ENCODE data around the gene PLCB1. TPM values are rescaled to one million over a fixed set of nuclear protein-coding genes. Genes with fewer than 3 reads are reported as not detected.

Gene PLCB1
- total RNA-seq, 1 donor from 2014 or later = 6.3 TPM

- Histone ChIP-seq H3K4me1 (no peaks in the 10 kb centered on the region), H3K27ac (no peak overlapping the region), H3K9me3 (no peaks in the 10 kb centered on the region), H3K4me3 (no peak overlapping the region), H3K27me3 (ENCODE audit: low read depth) (no peaks in the 10 kb centered on the region), H3K36me3 (no peaks in the 10 kb centered on the region)
- intact Hi-C loops (cut with DNase I) = no loop called here
- no peak for TF ChIP-seq CTCF (IDR thresholded peaks at IDR 0.05)
- DNase-seq = no peak
- ATAC-seq = no peak
Measured at GRCh38 chr20:8673116-8673515, 541.0 kb downstream of the PLCB1 start.

GRCh38 chr20:8675896-8676295 is 543.8 kb downstream of the PLCB1 start:
- no peaks in the 10 kb centered on the region for H3K9me3 ChIP-seq
- H3K36me3 ChIP-seq = no peaks in the 10 kb centered on the region
- H3K4me1 ChIP-seq = no peaks in the 10 kb centered on the region
- ATAC-seq = no peak
- DNase-seq = no peak
- TF ChIP-seq CTCF (IDR thresholded peaks at IDR 0.05) = no peak
- H3K4me3 ChIP-seq = no peak overlapping the region
- H3K27ac ChIP-seq = no peak overlapping the region
- intact Hi-C loops (cut with DNase I) = no loop called here
- no peaks in the 10 kb centered on the region for H3K27me3 ChIP-seq (ENCODE audit: low read depth)

GRCh38 chr20:8678098-8678776 is 546.2 kb downstream of the PLCB1 start:
- intact Hi-C loops (cut with DNase I) = no loop called here
- Histone ChIP-seq H3K27me3 (ENCODE audit: low read depth) (no peaks in the 10 kb centered on the region), H3K4me1 (no peaks in the 10 kb centered on the region), H3K36me3 (no peaks in the 10 kb centered on the region), H3K9me3 (no peaks in the 10 kb centered on the region), H3K27ac (no peak overlapping the region), H3K4me3 (no peak overlapping the region)
- ATAC-seq = no peak
- DNase-seq = no peak
- TF ChIP-seq CTCF (IDR thresholded peaks at IDR 0.05) = no peak

- no peak overlapping the region for H3K27ac ChIP-seq
- no peaks in the 10 kb centered on the region for H3K36me3 ChIP-seq
- peaks cover 10% of the 10 kb centered on the region for H3K9me3 ChIP-seq
- no peaks in the 10 kb centered on the region for H3K4me1 ChIP-seq
- no peak for TF ChIP-seq CTCF (IDR thresholded peaks at IDR 0.05)
- no peak for ATAC-seq
- DNase-seq = no peak
- H3K4me3 ChIP-seq = no peak overlapping the region
- no peaks in the 10 kb centered on the region for H3K27me3 ChIP-seq (ENCODE audit: low read depth)
- intact Hi-C loops (cut with DNase I) = no loop called here
Measured at GRCh38 chr20:8689337-8689736, 557.3 kb downstream of the PLCB1 start.

- no peaks in the 10 kb centered on the region for H3K27me3 ChIP-seq (ENCODE audit: low read depth)
- ATAC-seq (no peak), DNase-seq (no peak)
- intact Hi-C loops (cut with DNase I) = no loop called here
- peaks cover 10% of the 10 kb centered on the region for H3K9me3 ChIP-seq
- H3K27ac ChIP-seq = no peak overlapping the region
- no peaks in the 10 kb centered on the region for H3K36me3 ChIP-seq
- H3K4me1 ChIP-seq = no peaks in the 10 kb centered on the region
- H3K4me3 ChIP-seq = no peak overlapping the region
- no peak for TF ChIP-seq CTCF (IDR thresholded peaks at IDR 0.05)
Measured at GRCh38 chr20:8690074-8690473, 558.0 kb downstream of the PLCB1 start.
